Middle frontal gyrus (tissue), 1 donor: ENCODE results near the gene ARHGAP45.

Source experiments
- DNase-seq: peaks from one replicate; pipeline ENCODE4 v3.0.0-alpha.2; 2015; ENCODE audit warnings: low spot score; ENCODE audit errors: extremely low spot score

The ARHGAP45 gene

GRCh38 chr19:1039646-1040475 is 27.1 kb upstream of the ARHGAP45 start, which contains the start of gene ABCA7:
Gene ABCA7 (plus strand): TSS chr19:1040107. CDS start chr19:1041362, 1,255 bp downstream.
- DNase-seq = peak; percentile 85

- peak; percentile 79 for DNase-seq
These were observed 26.3 kb upstream of the ARHGAP45 start for GRCh38 chr19:1040476-1041271.

DNA sequence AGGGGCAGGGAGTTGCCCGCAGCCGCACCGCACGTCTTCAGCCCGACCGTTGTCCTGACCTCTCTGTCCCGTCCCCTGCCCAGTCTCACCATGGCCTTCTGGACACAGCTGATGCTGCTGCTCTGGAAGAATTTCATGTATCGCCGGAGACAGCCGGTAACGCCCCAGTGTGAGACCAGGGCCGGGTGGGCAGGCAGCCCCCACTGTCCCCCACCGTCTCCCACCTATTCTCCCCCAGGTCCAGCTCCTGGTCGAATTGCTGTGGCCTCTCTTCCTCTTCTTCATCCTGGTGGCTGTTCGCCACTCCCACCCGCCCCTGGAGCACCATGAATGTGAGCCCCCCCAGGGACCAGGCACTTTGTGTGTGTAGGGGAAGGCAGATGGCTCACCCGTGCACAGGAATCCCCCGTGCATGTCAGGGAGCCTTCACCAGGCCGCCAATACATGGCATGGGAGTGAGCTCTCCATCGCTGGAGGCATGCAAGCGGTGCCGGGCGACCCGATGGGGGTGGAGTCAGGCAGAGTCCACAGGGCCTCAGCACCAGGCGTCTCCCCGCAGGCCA is 25.6 kb upstream of the ARHGAP45 start:
- no peak for DNase-seq

- DNase-seq = no peak
These were observed 24.9 kb upstream of the ARHGAP45 start for GRCh38 chr19:1041835-1042685.

DNA sequence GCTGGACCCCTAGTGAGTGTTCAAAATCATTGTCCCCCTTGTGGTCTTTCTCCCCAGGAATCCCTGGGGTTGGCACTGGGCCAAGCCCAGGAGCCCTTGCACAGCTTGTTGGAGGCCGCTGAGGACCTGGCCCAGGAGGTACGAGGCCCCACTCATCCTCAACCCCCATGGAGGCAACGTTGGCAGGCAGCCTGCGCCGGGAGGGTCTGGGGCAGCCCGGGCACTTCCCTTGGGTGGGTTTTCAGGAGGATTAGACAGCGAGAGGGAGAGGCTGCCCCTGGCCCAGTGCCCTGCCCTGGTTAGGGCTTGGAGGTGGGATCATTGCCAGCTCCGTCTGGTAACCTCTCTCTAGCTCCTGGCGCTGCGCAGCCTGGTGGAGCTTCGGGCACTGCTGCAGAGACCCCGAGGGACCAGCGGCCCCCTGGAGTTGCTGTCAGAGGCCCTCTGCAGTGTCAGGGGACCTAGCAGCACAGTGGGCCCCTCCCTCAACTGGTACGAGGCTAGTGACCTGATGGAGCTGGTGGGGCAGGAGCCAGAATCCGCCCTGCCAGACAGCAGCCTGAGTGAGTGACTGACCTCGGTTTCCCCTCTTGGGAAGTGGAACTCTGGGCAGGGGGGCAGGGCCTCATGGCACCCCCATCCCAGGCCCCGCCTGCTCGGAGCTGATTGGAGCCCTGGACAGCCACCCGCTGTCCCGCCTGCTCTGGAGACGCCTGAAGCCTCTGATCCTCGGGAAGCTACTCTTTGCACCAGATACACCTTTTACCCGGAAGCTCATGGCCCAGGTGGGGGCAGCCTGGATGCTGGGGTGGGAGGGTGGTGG is 24.1 kb upstream of the ARHGAP45 start:
- DNase-seq = no peak

GRCh38 chr19:1045247-1045603 is 21.7 kb upstream of the ARHGAP45 start:
- DNase-seq = no peak

GRCh38 chr19:1046117-1046626 is 20.8 kb upstream of the ARHGAP45 start:
- DNase-seq = no peak

- no peak for DNase-seq
These were observed 19.9 kb upstream of the ARHGAP45 start for GRCh38 chr19:1046836-1047695.

- DNase-seq = no peak
These were observed 19.2 kb upstream of the ARHGAP45 start for GRCh38 chr19:1047696-1048147.

- DNase-seq = no peak
These were observed 17.9 kb upstream of the ARHGAP45 start for GRCh38 chr19:1049106-1049505.

DNA sequence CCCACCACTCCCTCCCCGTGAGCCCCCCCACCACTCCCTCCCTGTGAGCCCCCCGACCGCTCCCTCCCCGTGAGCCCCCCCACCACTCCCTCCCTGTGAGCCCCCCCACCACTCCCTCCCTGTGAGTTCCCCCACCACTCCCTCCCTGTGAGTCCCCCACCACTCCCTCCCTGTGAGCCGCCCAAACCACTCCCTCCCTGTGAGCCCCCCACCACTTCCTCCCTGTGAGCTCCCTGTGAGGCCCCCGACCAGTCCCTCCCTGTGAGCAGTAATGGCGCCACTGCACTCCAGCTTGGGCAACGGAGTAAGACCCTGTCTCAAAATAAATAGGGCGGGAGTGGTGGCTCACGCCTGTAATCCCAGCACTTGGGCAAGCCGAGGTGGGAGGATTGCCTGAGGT is 17.2 kb upstream of the ARHGAP45 start:
- DNase-seq = no peak

DNA sequence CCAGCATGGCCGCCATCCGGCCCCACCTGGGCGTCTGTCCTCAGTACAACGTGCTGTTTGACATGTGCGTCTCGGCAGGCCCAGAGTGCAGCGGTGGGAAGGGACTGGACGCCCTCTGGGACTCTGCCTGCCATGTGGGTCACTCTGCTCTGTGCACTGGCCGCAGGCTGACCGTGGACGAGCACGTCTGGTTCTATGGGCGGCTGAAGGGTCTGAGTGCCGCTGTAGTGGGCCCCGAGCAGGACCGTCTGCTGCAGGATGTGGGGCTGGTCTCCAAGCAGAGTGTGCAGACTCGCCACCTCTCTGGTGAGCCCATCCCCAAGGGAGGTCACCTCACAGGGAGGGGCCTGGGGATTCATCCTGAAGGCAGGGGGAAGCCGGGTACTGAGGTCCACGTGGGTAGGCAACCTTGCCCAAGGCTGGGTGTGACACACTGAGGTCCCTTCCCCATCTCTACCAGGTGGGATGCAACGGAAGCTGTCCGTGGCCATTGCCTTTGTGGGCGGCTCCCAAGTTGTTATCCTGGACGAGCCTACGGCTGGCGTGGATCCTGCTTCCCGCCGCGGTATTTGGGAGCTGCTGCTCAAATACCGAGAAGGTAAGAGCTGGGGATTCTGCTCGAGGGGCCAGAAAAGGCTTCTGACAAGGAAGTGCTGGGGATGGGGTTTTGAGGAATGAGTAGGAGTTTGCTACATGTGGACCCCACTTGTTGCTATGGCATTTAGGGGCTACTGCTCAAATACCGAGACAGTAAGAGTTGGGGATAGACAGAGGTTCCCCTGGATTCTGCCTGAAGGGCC is 15.8 kb upstream of the ARHGAP45 start:
- no peak for DNase-seq

- no peak for DNase-seq
These were observed 15.2 kb upstream of the ARHGAP45 start for GRCh38 chr19:1051791-1052190.

- no peak for DNase-seq
These were observed 14.5 kb upstream of the ARHGAP45 start for GRCh38 chr19:1052349-1052975.

DNA sequence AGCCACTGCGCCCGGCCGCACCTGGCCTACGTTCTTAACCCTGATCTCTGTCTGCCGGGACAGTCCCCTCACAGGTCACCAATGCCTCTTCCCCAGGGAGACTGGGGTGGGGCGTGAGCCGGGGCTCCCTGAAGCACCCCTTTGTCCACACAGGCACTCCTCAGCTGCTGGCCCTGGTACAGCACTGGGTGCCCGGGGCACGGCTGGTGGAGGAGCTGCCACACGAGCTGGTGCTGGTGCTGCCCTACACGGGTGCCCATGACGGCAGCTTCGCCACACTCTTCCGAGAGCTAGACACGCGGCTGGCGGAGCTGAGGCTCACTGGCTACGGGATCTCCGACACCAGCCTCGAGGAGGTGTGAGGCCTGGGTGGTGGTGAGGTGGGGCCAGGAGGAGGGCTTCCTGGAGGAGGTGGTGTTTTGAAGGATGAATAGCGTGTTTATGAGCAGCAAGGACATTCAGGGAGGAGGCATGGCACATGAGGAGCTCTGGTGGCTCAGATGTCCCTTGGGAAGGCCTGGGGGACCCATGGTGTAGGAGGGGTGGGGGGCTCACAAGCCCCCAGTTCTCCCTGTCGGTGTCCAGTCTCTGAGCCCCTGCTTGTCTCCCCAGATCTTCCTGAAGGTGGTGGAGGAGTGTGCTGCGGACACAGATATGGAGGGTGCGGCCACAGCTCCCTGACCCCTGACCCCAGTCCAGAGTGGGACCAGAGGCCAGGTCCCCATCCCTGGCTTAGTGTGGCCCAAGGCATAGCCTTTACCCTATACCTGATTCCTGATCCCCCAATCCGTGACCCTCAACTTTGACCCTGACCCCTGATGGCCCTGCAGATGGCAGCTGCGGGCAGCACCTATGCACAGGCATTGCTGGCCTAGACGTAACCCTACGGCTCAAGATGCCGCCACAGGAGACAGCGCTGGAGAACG is 13.5 kb upstream of the ARHGAP45 start:
- no peak for DNase-seq

GRCh38 chr19:1054102-1055027 is 12.6 kb upstream of the ARHGAP45 start:
- DNase-seq = no peak
